COLO668 (cell line): ENCODE measurements around the gene MT2A.

Experiments used
- DNase-seq: peaks from one replicate; lab custom pipeline; 2025; ENCODE audit not compliant: unreplicated experiment; lab: John Stamatoyannopoulos, UW

Gene MT2A

DNA sequence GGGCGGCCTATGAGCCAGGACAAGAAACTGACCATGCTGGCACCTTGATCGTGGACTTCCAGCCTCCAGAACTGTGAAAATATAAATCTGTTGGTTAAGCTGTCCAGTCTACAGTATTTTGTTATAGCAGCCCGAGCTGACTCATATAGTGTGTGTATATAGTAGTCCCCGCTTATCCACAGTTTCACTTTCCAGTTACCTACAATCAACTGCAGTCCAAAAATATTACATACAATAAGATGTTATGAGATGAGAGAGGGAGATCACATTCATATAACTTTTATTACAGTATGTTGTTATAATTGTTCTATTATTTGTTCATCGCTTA is 14.1 kb upstream of the MT2A start:
- no peak for DNase-seq

DNA sequence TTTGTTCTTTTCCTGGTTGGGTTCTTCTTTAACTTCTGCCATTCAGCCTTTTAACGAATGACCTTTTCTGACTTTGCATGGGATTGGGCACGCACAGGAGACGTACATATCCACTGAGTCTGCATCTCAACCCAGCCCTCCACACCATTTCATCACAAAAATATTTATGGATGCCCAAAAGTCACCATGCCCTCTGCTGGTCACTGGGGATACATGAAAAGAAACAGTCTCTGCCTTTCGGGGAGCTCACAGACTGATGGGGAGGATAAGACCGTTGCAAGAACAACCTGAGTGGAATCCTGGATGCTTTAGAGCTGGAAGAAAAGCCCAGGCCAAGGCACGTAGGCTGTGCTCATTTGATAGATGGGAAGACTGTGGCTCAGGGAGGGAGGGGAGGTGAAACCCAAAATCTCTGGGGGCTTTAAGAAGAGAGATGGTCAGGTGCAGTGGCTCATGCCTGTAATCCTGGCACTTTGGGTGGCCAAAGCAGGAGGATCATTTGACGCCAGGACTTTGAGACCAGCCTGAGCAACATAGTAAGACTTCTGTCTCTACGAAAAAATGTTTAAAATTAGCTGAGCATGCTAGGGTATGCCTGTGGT is 7.9 kb upstream of the MT2A start:
- peak; percentile 8 for DNase-seq

DNA sequence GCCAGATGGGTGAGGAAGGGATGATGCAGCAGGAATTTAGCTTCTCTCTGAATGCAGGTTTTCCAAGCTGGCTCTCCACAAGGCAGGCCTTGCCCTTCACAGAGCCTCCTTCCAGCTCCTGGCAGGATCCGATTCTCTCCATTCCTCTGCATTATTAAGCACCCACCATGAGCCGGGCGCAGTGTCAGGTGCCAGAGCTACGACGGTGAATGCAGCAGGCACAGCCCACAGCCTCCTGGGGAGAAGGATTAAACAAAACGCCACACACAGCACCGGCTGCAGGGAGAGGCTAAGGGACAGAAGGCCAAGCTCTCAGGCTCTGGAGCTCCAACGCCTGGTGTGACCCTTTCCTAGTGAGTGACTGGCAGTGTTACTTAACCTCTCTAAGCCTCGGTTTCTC is 7.1 kb upstream of the MT2A start:
- no peak for DNase-seq

DNA sequence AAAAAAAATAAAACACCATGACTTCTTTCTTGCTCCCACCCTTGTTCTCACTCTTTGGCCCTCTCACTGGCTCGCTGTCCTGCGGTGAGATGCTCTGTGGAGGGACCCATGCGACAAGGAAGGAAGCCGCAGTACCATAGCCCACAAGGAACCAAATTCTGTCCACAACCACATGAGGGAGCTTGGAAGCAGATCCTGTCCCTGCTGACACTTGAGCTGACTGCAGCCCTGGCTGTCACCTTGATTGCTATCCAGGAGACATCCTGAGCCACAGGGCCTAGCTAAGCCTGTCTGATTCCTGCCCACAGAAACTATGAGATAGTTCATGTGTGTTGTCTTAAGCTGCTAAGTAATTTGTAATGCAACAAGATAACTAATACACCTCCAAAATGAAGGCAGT is 4.8 kb upstream of the MT2A start:
- DNase-seq, result peak; percentile 17

DNA sequence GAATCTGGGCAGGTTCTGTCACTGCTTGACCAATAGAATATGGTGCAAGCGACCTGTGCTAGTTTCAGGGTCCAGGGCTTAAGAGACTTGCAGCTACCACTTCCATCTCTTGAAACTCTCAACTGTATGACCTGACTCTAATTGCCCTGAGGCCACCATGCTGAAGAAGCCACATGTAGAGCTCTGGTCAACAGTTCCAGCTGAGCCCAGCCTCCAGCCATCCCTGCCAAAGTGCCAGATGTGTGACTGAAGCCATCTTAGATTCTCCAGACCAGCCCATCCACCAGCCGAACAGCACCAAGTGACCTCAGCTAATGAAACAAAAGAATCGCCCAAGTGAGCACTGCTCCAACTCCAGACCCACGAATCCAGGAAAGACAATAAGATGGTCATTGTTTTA is 3.4 kb upstream of the MT2A start:
- DNase-seq, result no peak

DNA sequence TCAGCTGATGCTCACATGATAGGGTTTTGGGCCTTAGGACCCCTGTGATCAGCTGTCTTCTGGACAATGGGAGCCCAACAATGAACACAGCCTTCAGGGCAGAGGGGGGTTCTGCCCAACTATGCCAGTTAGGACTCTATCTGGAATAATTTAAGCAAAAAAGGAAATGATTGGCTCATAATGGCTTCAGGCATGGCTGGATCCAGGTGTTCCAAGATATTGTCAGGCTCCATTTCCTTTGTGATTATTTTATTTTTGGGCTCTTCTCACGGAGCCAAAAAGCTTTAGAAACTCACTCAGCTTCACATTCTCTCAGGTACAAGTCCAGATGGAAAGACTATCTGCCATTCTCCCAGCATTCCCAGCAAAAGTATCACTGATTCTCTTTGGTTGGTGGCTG is 2.9 kb upstream of the MT2A start:
- no peak for DNase-seq

DNA sequence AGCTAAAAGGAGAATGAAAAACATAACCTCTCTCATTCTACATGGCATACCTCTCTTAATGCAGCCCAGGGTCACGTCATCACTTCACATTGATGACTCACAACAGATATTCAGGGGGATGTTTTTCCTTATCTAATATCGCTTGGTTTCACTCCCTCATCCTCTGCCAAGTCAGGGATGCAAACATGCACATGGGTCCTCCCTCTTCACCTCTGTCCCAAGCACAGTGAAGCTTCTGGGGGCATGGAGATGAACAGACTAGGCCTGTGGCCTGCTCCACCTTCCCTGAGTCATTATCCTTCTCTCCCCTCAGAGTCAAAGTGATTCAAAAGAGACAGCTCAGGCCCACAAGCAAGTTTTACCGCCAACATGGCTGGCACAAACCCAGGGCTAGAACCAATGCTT is 2.3 kb upstream of the MT2A start:
- no peak for DNase-seq

DNA sequence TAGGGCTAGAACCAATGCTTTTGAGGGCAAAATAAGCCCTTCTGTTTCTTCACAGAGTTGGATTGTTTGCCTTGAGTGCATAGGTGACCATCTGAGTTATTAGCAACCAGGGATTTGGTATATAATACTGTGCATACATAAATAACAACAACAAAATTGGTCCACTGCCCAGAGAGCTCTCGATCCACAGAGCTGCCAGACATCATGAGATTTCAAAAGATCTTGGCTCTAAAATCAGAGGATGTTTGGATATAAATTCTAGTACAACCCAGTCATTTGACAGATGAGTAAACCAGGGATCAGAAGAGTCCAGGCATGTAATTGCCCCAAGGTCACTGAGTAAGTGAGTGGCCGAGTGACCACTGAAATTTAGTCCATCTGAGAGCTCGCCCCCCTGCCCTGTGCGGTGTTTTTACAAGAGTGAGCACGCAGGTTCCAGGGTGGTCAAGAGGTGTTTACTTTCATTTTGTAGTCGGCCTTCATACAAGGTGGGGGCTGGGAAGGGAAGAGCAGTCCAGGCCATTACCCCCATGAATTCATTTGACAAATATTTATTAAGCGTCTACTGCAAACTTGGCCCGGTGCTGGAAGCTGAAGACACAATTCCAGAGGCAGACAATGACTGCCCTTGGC is 1.8 kb upstream of the MT2A start:
- DNase-seq, result no peak

DNA sequence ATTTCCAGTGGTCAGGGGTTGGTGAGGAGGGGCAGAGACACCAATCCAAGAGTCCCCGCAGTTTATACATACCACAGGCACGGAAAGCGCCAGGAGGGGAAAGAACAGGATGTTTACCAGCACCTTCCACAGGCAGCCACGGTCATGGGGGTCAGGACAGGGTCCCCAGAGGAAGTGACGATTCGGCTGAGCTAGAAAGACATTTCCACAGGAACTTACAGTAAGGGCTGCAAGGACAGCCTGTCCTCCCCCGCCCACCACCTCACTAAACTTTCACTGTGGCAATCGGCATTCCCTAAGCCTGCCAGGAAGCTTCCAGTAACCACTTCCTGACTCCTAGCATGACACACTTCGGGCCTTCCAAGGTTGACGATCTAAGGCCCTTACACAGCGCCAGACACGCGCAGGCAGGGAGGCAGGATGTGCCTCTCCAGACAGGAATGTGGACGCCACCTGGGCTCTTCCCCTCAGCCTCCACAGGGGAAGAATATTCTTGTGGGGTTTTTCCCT is 1.2 kb upstream of the MT2A start:
- DNase-seq, result no peak

DNA sequence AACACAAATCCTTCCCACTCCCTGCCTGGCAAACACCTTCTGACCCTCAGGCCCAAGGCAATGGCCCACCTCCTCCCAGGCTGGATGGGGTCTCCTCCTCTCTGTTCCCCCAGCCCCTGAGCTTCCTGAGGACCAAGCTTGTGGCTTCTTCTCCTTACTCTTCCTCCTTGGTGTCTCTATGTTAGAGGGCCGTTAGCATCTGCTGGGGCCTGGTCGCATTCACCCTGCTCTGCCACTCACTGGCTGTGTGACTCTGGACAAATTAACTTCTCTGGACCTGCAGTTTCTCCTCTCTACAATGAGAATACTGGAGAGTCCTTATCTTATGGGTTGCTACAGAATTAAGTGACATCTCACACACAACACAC is 725 bp upstream of the MT2A start:
- DNase-seq, result no peak

DNA sequence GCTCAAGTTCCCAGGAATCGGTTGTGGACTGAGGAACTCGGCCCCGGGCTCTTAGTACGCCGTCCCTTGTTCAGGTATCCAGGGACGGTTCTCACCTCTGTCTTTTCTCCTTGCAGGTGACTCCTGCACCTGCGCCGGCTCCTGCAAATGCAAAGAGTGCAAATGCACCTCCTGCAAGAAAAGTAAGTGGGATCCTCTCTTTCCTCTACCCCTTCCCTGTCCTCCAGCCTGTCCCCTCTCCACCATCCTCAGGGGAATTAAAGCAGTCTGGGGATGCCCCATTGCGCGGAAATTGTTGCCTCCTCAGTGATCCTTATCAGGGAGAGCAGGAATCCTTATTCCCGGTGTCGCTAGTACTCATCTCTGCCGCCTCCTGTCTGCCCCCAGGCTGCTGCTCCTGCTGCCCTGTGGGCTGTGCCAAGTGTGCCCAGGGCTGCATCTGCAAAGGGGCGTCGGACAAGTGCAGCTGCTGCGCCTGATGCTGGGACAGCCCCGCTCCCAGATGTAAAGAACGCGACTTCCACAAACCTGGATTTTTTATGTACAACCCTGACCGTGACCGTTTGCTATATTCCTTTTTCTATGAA is 585 bp downstream of the MT2A start:
- DNase-seq, result no peak

DNA sequence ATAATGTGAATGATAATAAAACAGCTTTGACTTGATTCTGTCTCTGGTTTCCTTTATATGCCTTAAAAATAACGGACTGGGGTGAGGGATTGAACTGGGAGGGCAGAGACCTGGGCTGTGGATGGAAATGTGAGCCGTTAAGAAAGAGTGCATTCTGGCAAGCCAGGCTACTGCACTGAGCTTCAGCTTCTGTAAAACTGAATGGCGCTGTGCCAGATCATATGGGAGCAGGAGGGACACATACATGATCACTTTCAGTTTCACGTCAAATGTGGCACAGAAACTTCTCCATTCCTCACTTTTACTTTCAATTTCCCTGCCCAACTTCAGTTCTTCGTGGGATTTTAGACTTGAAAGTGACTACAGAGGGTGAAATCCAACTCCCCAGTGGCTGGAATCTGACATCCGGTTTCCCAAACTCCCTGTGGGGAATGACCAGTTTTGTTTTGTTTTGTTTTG is 1.1 kb downstream of the MT2A start:
- peak; percentile 17 for DNase-seq

DNA sequence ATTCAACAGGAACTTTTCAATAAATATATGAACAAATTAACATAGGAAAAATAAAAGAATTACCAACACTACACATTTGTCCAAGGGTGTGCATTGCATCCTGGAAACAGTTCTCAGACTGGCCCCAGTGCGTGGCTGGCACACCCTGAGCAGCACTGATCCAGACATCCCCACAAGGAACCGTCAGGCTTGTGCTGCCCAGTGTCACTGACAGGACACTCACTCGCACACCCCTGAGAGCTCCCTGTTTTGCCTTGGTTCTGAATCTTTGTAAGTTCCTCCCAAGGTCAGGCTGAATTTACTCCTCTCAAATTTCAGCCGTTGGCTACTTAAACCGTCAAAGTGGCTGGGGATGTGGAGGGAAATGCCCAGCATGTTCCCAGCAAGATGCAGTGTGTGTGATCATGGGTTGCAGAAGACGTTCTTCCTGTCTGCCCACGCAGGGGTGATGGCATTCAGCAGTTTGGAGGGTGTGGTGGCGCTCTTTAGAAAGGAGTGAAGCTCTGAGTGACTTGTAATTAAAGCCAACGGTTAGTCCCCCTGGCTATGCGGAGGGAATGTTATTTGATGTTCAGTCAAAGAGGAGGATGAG is 1.7 kb downstream of the MT2A start:
- no peak for DNase-seq

DNA sequence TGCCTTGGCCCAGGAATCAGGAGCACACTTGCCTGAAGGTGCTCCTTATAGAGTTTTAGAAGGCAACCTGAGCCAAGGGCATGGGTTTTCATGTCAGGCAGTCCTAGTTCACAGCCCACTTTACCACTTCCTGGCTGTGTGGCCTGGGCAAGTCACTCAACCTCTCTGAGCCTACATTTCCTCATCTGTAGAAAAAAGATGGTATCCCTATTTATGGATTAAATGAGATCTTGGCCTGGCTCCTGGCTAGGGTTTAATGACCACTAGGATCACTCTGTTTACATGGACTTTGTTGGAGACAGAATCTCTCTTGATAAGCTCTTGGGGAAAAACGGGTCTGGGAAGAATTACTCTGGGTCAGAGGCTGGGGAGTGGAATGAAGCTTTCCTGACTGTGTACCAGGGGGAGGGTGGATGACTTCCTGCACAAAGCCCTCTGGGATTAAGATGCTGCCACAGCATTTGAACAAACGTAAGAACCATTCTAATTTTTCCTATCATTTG is 2.3 kb downstream of the MT2A start:
- no peak for DNase-seq

DNA sequence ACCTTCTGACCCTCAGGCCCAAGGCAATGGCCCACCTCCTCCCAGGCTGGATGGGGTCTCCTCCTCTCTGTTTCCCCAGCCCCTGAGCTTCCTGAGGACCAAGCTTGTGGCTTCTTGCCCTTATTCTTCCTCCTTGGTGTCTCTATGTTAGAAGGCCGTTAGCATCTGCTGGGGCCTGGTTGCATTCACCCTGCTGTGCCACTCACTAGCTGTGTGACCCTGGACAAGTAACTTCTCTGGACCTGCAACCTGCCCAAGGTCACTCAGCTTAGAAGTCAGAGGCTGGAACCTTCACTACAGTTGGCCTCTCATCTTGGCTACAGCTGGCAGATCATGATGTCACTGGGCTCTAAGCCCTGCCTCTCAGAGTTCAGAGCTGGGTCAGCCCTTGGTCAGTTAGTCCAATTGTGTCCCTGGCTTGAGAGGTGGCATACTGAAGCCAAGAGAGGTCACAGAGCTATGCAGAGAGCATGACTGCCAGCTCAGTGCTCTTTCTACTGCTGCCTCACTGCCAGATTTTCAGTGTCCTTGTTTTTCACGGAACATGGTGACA is 3.0 kb downstream of the MT2A start:
- no peak for DNase-seq

DNA sequence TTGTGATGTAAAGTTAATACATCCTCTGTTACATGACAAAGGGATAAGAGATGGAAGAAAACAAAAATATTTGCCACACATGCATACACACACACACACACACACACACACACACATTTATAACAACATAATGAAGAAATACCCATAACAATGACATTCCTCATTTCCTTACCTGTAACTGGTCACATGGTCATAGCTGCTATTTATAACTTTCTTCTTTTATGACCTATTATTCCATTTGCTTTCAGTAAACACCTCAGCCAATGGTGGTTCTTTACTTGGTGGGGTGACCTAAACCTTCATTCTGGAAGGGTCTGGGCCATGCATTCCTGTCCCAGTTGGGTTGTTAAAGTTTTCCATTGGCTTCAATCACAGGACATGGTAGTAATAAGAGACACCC is 5.3 kb downstream of the MT2A start:
- DNase-seq, result no peak

DNA sequence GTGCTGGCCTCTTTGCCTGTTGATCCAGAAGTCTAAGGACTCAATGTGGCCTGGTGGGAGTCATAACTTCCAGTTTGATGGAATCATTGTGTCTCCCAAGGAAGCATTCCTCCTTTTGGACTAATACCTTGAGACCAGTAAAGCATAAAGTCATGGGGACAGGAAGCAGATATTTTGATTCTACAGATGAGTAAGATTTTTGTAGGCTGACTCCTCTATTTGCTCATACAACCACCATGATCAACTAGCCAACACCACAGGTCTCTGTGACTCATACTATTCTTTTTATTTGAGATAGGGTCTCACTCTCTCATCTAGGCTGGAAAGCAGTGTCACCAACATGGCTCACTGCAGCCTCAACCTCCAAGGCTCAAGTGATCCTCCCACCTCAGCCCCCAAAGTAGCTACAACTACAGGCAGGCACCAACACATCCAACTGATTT is 6.2 kb downstream of the MT2A start:
- DNase-seq, result no peak

DNA sequence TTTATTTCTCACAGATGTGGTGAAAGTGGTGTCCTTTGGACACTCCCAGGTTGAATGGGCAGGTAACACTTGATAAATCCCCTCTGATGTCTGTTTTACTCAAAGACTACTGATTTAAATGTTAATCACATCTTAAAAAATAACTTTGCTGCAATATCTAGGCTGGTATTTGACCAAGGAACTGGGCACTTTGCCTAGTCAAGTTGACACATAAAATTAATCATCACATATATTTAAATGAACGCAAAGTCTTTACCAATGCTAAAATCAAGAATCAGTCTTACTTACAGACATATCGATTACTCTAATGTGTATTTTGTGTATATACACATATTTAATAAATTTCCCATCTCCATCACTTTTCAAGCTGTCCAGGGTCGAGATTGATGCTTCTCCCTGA is 7.0 kb downstream of the MT2A start:
- DNase-seq, result no peak

DNA sequence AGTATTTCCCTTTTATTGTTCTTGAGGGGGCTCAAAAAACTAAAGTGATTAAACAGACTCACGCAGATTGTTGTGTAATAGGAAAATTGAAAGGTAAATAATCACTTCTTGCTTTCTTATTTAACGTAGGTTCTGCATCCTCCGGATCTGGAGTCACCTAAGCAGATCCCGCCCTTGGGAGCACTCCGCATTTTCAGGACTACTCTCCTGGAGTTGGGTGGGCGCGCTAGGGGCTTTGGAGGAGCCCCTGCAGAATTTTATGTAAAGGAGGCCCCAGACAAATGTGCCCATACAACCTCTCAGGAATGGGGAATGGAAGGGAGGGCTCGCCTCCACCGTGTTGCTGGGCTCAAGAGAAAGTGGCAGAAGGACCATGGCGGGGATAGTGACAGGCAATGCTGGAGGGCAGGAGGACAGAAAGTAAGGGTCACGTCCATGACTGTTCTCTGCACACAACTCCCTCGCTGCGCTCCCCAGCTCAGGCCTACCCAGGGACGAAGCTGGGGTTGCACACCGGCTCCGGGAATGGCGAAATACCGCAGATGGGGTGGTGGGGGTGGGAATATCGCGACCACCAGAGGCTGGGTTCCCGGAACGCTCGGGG is 8.3 kb downstream of the MT2A start:
- DNase-seq, result no peak

DNA sequence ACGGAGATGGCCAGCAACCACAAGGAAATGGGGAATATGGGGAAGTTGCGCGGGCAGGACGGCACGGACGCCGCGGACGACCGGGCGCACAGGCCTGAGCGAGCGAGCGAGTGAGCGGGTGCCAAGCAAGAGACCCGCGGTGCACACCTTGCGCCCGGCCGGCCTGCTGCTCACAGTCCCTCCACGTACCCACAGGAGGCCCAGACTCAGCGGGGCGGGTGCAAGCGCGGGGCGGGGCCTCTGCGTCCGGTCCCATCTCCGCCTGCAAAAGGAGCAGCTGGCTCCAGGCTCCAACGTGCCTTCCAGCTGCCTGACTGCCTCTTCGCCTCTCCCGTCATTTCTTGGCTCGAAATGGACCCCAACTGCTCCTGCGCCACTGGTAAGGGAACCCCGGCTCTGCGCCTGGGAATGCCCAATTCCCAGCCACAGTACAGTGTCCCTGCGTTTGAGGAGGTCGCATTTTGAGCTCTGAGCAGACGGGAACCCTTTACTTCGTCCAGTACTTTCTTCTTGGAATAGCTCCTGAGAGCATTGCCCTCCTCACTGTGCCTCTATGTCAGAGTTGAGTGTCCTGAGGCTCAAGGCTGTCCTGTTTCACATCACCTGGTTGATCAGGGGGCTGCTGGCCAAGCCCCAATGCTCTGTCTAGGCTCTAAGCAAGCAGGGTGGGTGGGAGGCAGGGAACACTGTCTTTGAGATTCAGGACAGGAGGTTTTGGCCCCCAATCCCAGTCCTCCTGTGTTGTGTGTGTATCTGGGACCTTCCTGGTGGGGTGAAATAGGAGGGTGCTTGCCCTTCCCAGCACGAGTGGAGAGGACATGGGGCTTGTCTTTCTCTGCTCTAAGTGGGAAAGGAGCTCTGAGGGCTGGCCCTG is 9.1 kb downstream of the MT2A start:
- DNase-seq, result peak; percentile 36

DNA sequence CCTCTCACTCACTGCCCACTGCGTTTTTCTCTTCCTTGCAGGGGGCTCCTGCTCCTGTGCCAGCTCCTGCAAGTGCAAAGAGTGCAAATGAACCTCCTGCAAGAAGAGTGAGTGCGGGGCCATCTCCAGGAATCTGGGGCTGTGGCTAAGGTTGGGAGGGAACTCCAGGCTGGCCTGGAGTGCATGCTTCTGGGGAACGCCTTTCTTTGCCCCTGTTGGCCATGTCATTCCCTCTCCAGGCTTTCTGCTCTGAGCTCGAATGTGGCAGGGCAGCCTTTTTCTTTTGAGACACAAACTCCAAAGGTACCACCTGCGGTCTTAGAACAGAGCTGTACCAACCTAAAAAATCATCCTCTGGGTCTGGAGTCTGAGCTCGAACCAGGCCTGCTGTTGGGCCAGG is 9.8 kb downstream of the MT2A start:
- no peak for DNase-seq
